K562 treated with DMSO at 1 percent for 4 hours (cell line): ENCODE data around the gene CXCL8. TPM values are rescaled to one million over a fixed set of nuclear protein-coding genes. Genes with fewer than 3 reads are reported as not detected.

Source experiments
- total RNA-seq: library from RNA; unstranded; fragments of 300-600 nt; gene quantifications from 2 replicates; pipeline ENCODE4 v1.2.3, GENCODE V29; 2022; ENCODE audit not compliant: insufficient read depth

CXCL8 gene
- 2.9 TPM in 1 of 2 replicates, not detected in the other for total RNA-seq

DNA sequence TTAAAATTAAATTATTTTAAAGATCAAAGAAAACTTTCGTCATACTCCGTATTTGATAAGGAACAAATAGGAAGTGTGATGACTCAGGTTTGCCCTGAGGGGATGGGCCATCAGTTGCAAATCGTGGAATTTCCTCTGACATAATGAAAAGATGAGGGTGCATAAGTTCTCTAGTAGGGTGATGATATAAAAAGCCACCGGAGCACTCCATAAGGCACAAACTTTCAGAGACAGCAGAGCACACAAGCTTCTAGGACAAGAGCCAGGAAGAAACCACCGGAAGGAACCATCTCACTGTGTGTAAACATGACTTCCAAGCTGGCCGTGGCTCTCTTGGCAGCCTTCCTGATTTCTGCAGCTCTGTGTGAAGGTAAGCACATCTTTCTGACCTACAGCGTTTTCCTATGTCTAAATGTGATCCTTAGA is at the start of gene CXCL8:
Gene CXCL8, plus strand, starts transcription at position 217 of the 426 bp plus-strand sequence. Its CDS starts 90 bp downstream, at position 307.

Other genes starting within 250 kb of the CXCL8 start
- not detected in 2 replicates for gene RASSF6, start 120.1 kb upstream of the CXCL8 start, total RNA-seq
- gene CXCL6, start 96.1 kb downstream of the CXCL8 start, total RNA-seq: not detected in 2 replicates
- not detected in 2 replicates for gene PF4V1, start 112.7 kb downstream of the CXCL8 start, total RNA-seq
- not detected in 2 replicates for gene CXCL1, start 128.8 kb downstream of the CXCL8 start, total RNA-seq
- not detected in 2 replicates for gene PF4, start 241.5 kb downstream of the CXCL8 start, total RNA-seq
- gene PPBP, start 247.6 kb downstream of the CXCL8 start, total RNA-seq: 4.4 TPM in 1 of 2 replicates, not detected in the other